ENCODE results near the gene NPFFR2. TPM values are rescaled to one million over a fixed set of nuclear protein-coding genes. Genes with fewer than 3 reads are reported as not detected.

NPFFR2 gene
- total and polyA plus RNA-seq, 9 of the 15 experiments (the other 6 are each of a cell fraction or from before 2014, with no cell fraction given), result 0.15 to 0.98 (median 0.48) TPM

DNA sequence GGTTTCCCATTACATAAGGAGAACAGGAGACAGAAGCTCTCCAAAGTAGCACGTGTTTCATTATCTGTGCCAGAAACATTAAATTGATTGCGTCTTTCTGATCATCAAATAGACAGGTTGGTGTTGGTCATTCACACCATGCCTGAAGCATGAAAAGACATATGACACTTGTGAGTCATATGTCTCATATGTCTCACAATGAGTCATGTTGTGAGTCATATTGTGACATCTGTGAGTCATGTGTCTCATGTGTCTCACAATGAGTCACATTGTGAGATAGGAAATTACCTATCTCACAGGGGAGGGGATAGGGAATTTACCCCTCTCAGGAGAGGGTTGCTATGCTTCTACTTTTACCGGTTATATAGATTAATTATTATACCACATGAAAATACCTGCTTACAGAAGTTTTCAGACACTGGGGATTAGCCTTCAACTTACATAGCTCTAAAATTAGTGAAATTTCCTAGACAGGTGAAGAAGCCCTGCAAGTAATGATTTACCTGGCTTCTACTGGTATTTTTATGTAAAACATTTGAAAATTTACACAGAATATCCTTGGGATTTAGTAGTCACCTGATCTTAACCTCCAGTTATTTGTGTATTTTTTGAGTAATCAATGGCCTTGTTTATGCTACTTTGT, 80.8 kb downstream of the NPFFR2 start (continued):
- TF ChIP-seq, protein P1, sequence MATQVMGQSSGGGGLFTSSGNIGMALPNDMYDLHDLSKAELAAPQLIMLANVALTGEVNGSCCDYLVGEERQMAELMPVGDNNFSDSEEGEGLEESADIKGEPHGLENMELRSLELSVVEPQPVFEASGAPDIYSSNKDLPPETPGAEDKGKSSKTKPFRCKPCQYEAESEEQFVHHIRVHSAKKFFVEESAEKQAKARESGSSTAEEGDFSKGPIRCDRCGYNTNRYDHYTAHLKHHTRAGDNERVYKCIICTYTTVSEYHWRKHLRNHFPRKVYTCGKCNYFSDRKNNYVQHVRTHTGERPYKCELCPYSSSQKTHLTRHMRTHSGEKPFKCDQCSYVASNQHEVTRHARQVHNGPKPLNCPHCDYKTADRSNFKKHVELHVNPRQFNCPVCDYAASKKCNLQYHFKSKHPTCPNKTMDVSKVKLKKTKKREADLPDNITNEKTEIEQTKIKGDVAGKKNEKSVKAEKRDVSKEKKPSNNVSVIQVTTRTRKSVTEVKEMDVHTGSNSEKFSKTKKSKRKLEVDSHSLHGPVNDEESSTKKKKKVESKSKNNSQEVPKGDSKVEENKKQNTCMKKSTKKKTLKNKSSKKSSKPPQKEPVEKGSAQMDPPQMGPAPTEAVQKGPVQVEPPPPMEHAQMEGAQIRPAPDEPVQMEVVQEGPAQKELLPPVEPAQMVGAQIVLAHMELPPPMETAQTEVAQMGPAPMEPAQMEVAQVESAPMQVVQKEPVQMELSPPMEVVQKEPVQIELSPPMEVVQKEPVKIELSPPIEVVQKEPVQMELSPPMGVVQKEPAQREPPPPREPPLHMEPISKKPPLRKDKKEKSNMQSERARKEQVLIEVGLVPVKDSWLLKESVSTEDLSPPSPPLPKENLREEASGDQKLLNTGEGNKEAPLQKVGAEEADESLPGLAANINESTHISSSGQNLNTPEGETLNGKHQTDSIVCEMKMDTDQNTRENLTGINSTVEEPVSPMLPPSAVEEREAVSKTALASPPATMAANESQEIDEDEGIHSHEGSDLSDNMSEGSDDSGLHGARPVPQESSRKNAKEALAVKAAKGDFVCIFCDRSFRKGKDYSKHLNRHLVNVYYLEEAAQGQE (IDR thresholded peaks at IDR 0.05; ENCODE audit: borderline replicate concordance), result peak; percentile 25; the same call in 1 of the 2 replicates
- TF ChIP-seq, protein P1 (CRISPR knock-in tag; IDR thresholded peaks at IDR 0.05; ENCODE audit: low read depth), result no peak
- TF ChIP-seq HIVEP1 (CRISPR knock-in tag; IDR thresholded peaks at IDR 0.05) (no peak), L3MBTL2 (IDR thresholded peaks at IDR 0.05) (peak; percentile 69), POLR3G (IDR thresholded peaks at IDR 0.05; ENCODE audit: extremely low read depth, insufficient read length, insufficient replicate concordance) (no peak), RAD51 (IDR thresholded peaks at IDR 0.05; ENCODE audit: borderline replicate concordance, low read depth) (peak; percentile 80), NCOR1 (IDR thresholded peaks at IDR 0.05) (peak; percentile 42; the same call in 1 of the 2 replicates), HDAC3 (IDR thresholded peaks at IDR 0.05; ENCODE audit: borderline replicate concordance, partially characterized antibody) (peak; percentile 40), FOXA3 (CRISPR knock-in tag; conservative IDR thresholded peaks at IDR 0.05 in 1 of 2, IDR thresholded peaks at IDR 0.05 in 1 of 2) (no peak), COPS2 (conservative IDR thresholded peaks at IDR 0.05) (no peak), PURB (CRISPR knock-in tag; IDR thresholded peaks at IDR 0.05; ENCODE audit: low read depth) (no peak), ZNF274 (IDR thresholded peaks at IDR 0.05; ENCODE audit: borderline replicate concordance, low read depth, low read length) (no peak), FOSL1 (tag; conservative IDR thresholded peaks at IDR 0.05) (peak; percentile 100), ATF7 (IDR thresholded peaks at IDR 0.05) (peak; percentile 76; the same call in 1 of the 2 replicates), SMARCE1 (IDR thresholded peaks at IDR 0.05) (peak; percentile 85)
- TF ChIP-seq, protein P2, sequence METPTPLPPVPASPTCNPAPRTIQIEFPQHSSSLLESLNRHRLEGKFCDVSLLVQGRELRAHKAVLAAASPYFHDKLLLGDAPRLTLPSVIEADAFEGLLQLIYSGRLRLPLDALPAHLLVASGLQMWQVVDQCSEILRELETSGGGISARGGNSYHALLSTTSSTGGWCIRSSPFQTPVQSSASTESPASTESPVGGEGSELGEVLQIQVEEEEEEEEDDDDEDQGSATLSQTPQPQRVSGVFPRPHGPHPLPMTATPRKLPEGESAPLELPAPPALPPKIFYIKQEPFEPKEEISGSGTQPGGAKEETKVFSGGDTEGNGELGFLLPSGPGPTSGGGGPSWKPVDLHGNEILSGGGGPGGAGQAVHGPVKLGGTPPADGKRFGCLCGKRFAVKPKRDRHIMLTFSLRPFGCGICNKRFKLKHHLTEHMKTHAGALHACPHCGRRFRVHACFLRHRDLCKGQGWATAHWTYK (CRISPR knock-in tag; IDR thresholded peaks at IDR 0.05), result no peak
- TF ChIP-seq, protein P3, sequence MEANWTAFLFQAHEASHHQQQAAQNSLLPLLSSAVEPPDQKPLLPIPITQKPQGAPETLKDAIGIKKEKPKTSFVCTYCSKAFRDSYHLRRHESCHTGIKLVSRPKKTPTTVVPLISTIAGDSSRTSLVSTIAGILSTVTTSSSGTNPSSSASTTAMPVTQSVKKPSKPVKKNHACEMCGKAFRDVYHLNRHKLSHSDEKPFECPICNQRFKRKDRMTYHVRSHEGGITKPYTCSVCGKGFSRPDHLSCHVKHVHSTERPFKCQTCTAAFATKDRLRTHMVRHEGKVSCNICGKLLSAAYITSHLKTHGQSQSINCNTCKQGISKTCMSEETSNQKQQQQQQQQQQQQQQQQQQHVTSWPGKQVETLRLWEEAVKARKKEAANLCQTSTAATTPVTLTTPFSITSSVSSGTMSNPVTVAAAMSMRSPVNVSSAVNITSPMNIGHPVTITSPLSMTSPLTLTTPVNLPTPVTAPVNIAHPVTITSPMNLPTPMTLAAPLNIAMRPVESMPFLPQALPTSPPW (CRISPR knock-in tag; IDR thresholded peaks at IDR 0.05), result 0 out of 2 replicates have a peak, but pooled peaks have one; percentile 30
